PC-3 (cell line): ENCODE data around the gene RND3. TPM values are rescaled to one million over a fixed set of nuclear protein-coding genes. Genes with fewer than 3 reads are reported as not detected.
A peak's percentile ranks its signal among the peaks of the same experiment; 100 is the strongest.

Experiments used
- ATAC-seq: fragments of 200-7000 bp; cut with Tn5 transposase; 2 replicates; pipeline ENCODE4 v1.9.1; 2020; ENCODE audit warnings: mild to moderate bottlenecking, moderate library complexity
- BruUV-seq: library from RNA; stranded (reverse); fragments of 400-500 nt; replicated peaks from 2 replicates; lab custom pipeline; 2021; lab: Mats Ljungman, UMichigan
- CTCF ChIA-PET: fragments of 300-600 bp; sonication (Branson Sonifier 250); formaldehyde crosslinking; loops from one replicate; lab custom pipeline; 2022; ENCODE audit warnings: antibody characterized with exemption; lab: Charles Lee
- POLR2A ChIA-PET: fragments of 300-600 bp; sonication (Branson Sonifier 250); formaldehyde crosslinking; loops from one replicate; lab custom pipeline; 2022; ENCODE audit warnings: antibody characterized with exemption; ENCODE audit not compliant: unreplicated experiment; lab: Charles Lee
- DNase-seq: peaks from one replicate; pipeline ENCODE4 v3.0.0-alpha.2; 2015
- H2AFZ ChIP-seq: fragments of 300-600 bp; sonication (generic); 2 replicates; pipeline ENCODE4 v1.6.0; 2016; ENCODE audit warnings: antibody characterized with exemption, low read length
- H3F3A ChIP-seq: fragments of 300-600 bp; sonication (generic); one replicate; pipeline ENCODE4 v1.6.0; 2017; ENCODE audit warnings: antibody characterized with exemption, low read length, control low read depth, mild to moderate bottlenecking; ENCODE audit not compliant: unreplicated experiment
- H3K27ac ChIP-seq: fragments of 300-600 bp; sonication (generic); 2 replicates; pipeline ENCODE4 v1.5.1; 2016; ENCODE audit warnings: mild to moderate bottlenecking, low read length
- H3K27me3 ChIP-seq: fragments of 300-600 bp; sonication (generic); 2 replicates; pipeline ENCODE4 v1.6.1; 2016; ENCODE audit warnings: low read length, mixed read lengths
- H3K36me3 ChIP-seq: fragments of 300-600 bp; sonication (generic); 2 replicates; pipeline ENCODE4 v1.6.1; 2016; ENCODE audit warnings: low read depth, mixed run types, low read length, mixed read lengths
- H3K4me1 ChIP-seq: fragments of 300-600 bp; sonication (generic); 2 replicates; pipeline ENCODE4 v1.5.1; 2016; ENCODE audit warnings: low read length; ENCODE audit not compliant: insufficient read depth
- H3K4me2 ChIP-seq: fragments of 300-600 bp; sonication (generic); 2 replicates; pipeline ENCODE4 v1.6.0; 2016; ENCODE audit warnings: low read length
- H3K4me3 ChIP-seq: fragments of 300-600 bp; sonication (generic); 2 replicates; pipeline ENCODE4 v1.5.1; 2016; ENCODE audit warnings: mild to moderate bottlenecking, low read length, mixed read lengths
- H3K79me2 ChIP-seq: fragments of 300-600 bp; sonication (generic); 2 replicates; pipeline ENCODE4 v1.6.1; 2017; ENCODE audit warnings: low read length, mixed read lengths
- H3K9ac ChIP-seq: fragments of 300-600 bp; sonication (generic); 2 replicates; pipeline ENCODE4 v1.6.0; 2016; ENCODE audit warnings: mild to moderate bottlenecking, low read length
- H3K9me2 ChIP-seq: fragments of 300-600 bp; sonication (generic); replicated peaks from 2 replicates; pipeline ENCODE4 v1.6.1; 2016; ENCODE audit warnings: mixed run types, low read length, mixed read lengths
- H3K9me3 ChIP-seq: fragments of 300-600 bp; sonication (generic); 2 replicates; pipeline ENCODE4 v1.6.1; 2016; ENCODE audit warnings: low read length, mixed read lengths
- H4K20me1 ChIP-seq: fragments of 300-600 bp; sonication (generic); 2 replicates; pipeline ENCODE4 v1.6.1; 2016; ENCODE audit warnings: low read length, mixed read lengths
- EZH2 ChIP-seq: fragments of 300-600 bp; sonication (generic); IDR thresholded peaks from one replicate; pipeline ENCODE4 v1.6.1; 2017; ENCODE audit warnings: antibody characterized with exemption, mild to moderate bottlenecking, low read length; ENCODE audit not compliant: unreplicated experiment
- EZH2phosphoT487 ChIP-seq: fragments of 300-600 bp; sonication (generic); IDR thresholded peaks from 2 replicates; pipeline ENCODE4 v1.6.1; 2018; ENCODE audit warnings: mild to moderate bottlenecking, antibody characterized with exemption, low read length, borderline replicate concordance
- intact Hi-C: fragments of 100-400 bp; cut with micrococcal nuclease; formaldehyde crosslinking; loops from 2 replicates; pipeline ENCODE4 v1.9.0; 2023
- total RNA-seq: library from RNA; depleted of rRNA; stranded (reverse); fragments of >200 nt; gene quantifications from 2 replicates; pipeline ENCODE4 v1.2.3, GENCODE V29; 2014
- TF ChIP-seq, protein P1 (sequence below): fragments of 300-600 bp; sonication (generic); conservative IDR thresholded peaks from 2 replicates; pipeline ENCODE4 v1.5.1; 2017; ENCODE audit warnings: antibody characterized with exemption, low read depth, mild to moderate bottlenecking, low read length

RND3 gene
- total RNA-seq, 1 experiment from 2014 or later = 201 TPM

DNA sequence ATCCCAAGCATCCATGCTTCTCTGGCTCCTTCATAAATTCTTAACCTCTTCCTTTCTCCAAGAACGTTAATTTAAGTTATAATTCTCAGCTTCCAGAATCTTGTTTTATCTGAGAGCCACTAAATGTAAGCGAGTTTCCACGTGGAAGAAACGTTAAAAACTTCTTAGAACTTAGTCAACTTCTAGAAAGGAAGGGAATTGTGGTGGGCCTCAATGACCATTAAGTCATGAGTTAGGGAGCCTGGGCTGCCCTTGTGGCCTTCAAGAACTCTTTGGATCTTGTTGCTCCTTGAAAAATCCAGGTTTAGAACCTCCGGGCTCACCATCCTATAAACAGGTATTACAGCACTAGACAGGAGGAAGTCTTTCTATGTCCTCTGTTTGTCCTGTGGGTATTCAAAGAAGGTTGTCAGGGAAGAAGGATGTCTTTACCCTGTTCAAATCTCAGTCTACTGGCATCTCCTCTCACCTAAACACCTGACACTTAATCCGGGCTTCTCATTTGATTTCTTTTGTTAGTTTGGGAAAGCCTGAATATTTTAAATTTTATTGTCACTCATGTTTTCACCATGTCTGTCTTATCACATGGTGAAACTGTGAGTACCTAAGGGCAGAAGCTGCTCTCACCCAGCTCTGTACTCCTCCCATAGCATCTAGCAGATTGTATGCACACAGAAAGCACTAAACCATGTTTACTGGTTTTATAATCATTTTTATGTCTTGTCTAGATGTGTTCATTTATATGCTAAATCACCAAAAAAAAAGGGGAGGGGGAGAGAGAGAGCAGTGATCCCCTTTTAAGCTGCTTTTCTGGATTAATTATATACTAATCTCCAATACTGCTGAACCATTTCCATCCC lies 6.3 kb downstream of the RND3 start:
- Histone ChIP-seq H3K79me2 (peaks cover 100% of the 10 kb centered on the region), H4K20me1 (peaks cover 59% of the 10 kb centered on the region), H3K9me2 (no peaks in the 10 kb centered on the region), H3K9ac (peak overlapping the region; percentile 59), H3K9me3 (no peaks in the 10 kb centered on the region), H3K36me3 (peaks cover 70% of the 10 kb centered on the region), H2AFZ (no peak overlapping the region), H3K27ac (peak overlapping the region; percentile 98), H3F3A (peaks cover 23% of the 10 kb centered on the region), H3K27me3 (no peaks in the 10 kb centered on the region), H3K4me2 (peak overlapping the region; percentile 98), H3K4me3 (peak overlapping the region; percentile 90), H3K4me1 (peaks cover 83% of the 10 kb centered on the region)
- intact Hi-C loops = loop anchor here (2.0 to 10.0 kb wide), 5 partner anchors 464 to 886 kb away; no protein-coding TSS in a partner anchor
- TF ChIP-seq EZH2 (no peak), EZH2phosphoT487 (no peak)
- TF ChIP-seq, protein P1, sequence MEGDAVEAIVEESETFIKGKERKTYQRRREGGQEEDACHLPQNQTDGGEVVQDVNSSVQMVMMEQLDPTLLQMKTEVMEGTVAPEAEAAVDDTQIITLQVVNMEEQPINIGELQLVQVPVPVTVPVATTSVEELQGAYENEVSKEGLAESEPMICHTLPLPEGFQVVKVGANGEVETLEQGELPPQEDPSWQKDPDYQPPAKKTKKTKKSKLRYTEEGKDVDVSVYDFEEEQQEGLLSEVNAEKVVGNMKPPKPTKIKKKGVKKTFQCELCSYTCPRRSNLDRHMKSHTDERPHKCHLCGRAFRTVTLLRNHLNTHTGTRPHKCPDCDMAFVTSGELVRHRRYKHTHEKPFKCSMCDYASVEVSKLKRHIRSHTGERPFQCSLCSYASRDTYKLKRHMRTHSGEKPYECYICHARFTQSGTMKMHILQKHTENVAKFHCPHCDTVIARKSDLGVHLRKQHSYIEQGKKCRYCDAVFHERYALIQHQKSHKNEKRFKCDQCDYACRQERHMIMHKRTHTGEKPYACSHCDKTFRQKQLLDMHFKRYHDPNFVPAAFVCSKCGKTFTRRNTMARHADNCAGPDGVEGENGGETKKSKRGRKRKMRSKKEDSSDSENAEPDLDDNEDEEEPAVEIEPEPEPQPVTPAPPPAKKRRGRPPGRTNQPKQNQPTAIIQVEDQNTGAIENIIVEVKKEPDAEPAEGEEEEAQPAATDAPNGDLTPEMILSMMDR = no peak
- no TSS peak for BruUV-seq
- peak; percentile 41 for DNase-seq
- no peak for ATAC-seq
- ChIA-PET CTCF (interaction anchor here (0.7 kb wide), 1 partner anchor 757 kb away, joined by 5 read pairs; no protein-coding TSS in a partner anchor), POLR2A (interaction anchor here (0.5 to 0.8 kb wide), 5 partner anchors 8 to 789 kb away, joined by 3 to 6 read pairs (median 4); no protein-coding TSS in a partner anchor)

DNA sequence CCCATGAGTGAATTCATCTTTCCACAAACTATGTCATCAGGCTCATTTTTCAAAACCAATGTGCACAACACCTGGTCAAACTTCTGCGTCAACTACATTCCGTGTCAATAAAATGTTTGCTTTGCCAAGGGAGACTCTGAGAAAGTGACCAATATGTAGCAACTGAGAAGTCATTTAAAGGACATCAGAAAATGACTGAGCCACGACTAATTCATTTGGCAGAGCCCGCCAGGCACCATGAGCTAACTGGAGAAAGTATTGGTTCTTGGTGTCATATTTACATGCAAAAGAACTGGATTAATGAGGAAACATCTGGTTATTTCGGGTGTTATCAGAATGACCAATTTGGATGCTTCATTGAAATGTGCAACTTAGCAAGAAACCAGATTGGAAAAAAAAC lies 7.2 kb downstream of the RND3 start:
- Histone ChIP-seq H3K27me3 (no peaks in the 10 kb centered on the region), H3K79me2 (peaks cover 100% of the 10 kb centered on the region), H3K36me3 (peaks cover 71% of the 10 kb centered on the region), H3K4me2 (peak overlapping the region; percentile 98), H3K9me3 (no peaks in the 10 kb centered on the region), H3K9ac (peak overlapping the region; percentile 84), H3K27ac (peak overlapping the region; percentile 98), H3K4me1 (peaks cover 92% of the 10 kb centered on the region), H3K9me2 (no peaks in the 10 kb centered on the region), H3K4me3 (peak overlapping the region; percentile 90), H2AFZ (no peak overlapping the region), H3F3A (peaks cover 23% of the 10 kb centered on the region), H4K20me1 (peaks cover 61% of the 10 kb centered on the region)
- no TSS peak for BruUV-seq
- CTCF ChIA-PET = interaction anchor here (0.7 kb wide), 1 partner anchor 37 kb away, joined by 3 read pairs; no protein-coding TSS in a partner anchor
- POLR2A ChIA-PET = interaction anchor here (0.5 to 0.8 kb wide), 4 partner anchors 26 to 790 kb away, joined by 3 to 14 read pairs (median 4); no protein-coding TSS in a partner anchor
- peak; percentile 7 for ATAC-seq
- DNase-seq = peak; percentile 95
- intact Hi-C loops = loop anchor here (2.0 to 10.0 kb wide), 5 partner anchors 465 to 885 kb away; no protein-coding TSS in a partner anchor
- TF ChIP-seq EZH2 (no peak), EZH2phosphoT487 (no peak)
- TF ChIP-seq, protein P1 = no peak
